ENCODE measurements around the gene COMT.

COMT gene

GRCh38 chr22:19974268-19974861, 32.8 kb downstream of the COMT start:
- no peaks in the 10 kb centered on the region for H3K4me1 ChIP-seq (ENCODE audit: control insufficient read depth, insufficient read depth, low read length)
- H3K27ac ChIP-seq (ENCODE audit: extremely low read depth, low read depth, low read length) = no peak overlapping the region
- CTCF ChIA-PET = interaction anchor here (0.6 to 12.8 kb wide), 11 partner anchors 9 to 109 kb away, joined by 3 to 150 read pairs (median 3); no protein-coding TSS in a partner anchor
- POLR2A ChIA-PET = interaction anchor here (0.8 to 1.5 kb wide), 6 partner anchors 8 to 48 kb away, joined by 3 to 18 read pairs (median 3); no protein-coding TSS in a partner anchor
- H3K9me3 ChIP-seq (ENCODE audit: control insufficient read depth, insufficient read depth, low read depth, low read length) = no peaks in the 10 kb centered on the region
- peaks cover 0 to 73% of the 10 kb centered on the region in 2 experiments; a peak in 1 of 3 replicates for H3K36me3 ChIP-seq (ENCODE audit: control insufficient read depth in 2 of 2, insufficient read depth in 1 of 2, low read length in 2 of 2)
- no peak overlapping the region for H3K4me3 ChIP-seq (ENCODE audit: low read depth, low read length)
- TF ChIP-seq GFI1B (tag by site-specific recombination; IDR thresholded peaks at IDR 0.05) (no peak), YY1 (tag by site-specific recombination; IDR thresholded peaks at IDR 0.05) (0 out of 2 replicates have a peak, but pooled peaks have one; percentile 15), ZNF701 (tag by site-specific recombination; IDR thresholded peaks at IDR 0.05) (no peak), ZNF433 (tag by site-specific recombination; IDR thresholded peaks at IDR 0.05; ENCODE audit: low read depth) (no peak), TSHZ1 (tag by site-specific recombination; IDR thresholded peaks at IDR 0.05; ENCODE audit: borderline replicate concordance) (no peak), KLF8 (tag by site-specific recombination; IDR thresholded peaks at IDR 0.05) (0 out of 2 replicates have a peak, but pooled peaks have one; percentile 43), ZNF157 (tag by site-specific recombination; IDR thresholded peaks at IDR 0.05) (no peak), IKZF3 (tag by site-specific recombination; IDR thresholded peaks at IDR 0.05) (peak; percentile 64), ZNF510 (tag by site-specific recombination; IDR thresholded peaks at IDR 0.05; ENCODE audit: insufficient replicate concordance) (no peak), ZBTB8A (tag by site-specific recombination; IDR thresholded peaks at IDR 0.05) (no peak), CTCF (tag by site-specific recombination; IDR thresholded peaks at IDR 0.05) (no peak), ZNF174 (tag by site-specific recombination; IDR thresholded peaks at IDR 0.05) (no peak), ZNF660 (tag by site-specific recombination; IDR thresholded peaks at IDR 0.05) (no peak), ZNF423 (tag by site-specific recombination; IDR thresholded peaks at IDR 0.05) (no peak), ZNF184 (tag by site-specific recombination; IDR thresholded peaks at IDR 0.05) (no peak), ZNF266 (tag by site-specific recombination; IDR thresholded peaks at IDR 0.05; ENCODE audit: low read depth) (no peak), ZNF48 (tag by site-specific recombination; IDR thresholded peaks at IDR 0.05) (no peak), ZNF24 (tag by site-specific recombination; IDR thresholded peaks at IDR 0.05) (peak; percentile 36; the same call in 1 of the 2 replicates), ZFP41 (tag by site-specific recombination; IDR thresholded peaks at IDR 0.05; ENCODE audit: borderline replicate concordance) (no peak), ZNF19 (tag by site-specific recombination; IDR thresholded peaks at IDR 0.05; ENCODE audit: low read depth) (no peak), BCL11B (tag by site-specific recombination; IDR thresholded peaks at IDR 0.05; ENCODE audit: low read depth) (no peak), ZNF747 (tag by site-specific recombination; IDR thresholded peaks at IDR 0.05) (no peak), GLI4 (tag by site-specific recombination; IDR thresholded peaks at IDR 0.05) (no peak), TRIM28 (IDR thresholded peaks at IDR 0.05; ENCODE audit: borderline replicate concordance, low read length) (no peak), ZNF335 (tag by site-specific recombination; conservative IDR thresholded peaks at IDR 0.05) (no peak), ZBTB26 (tag by site-specific recombination; optimal IDR thresholded peaks at IDR 0.05) (no peak), SP3 (tag by site-specific recombination; IDR thresholded peaks at IDR 0.05) (0 out of 2 replicates have a peak, but pooled peaks have one; percentile 41), ZNF670 (tag by site-specific recombination; IDR thresholded peaks at IDR 0.05; ENCODE audit: low read depth) (no peak), ZNF561 (tag by site-specific recombination; IDR thresholded peaks at IDR 0.05; ENCODE audit: borderline replicate concordance) (no peak), ZNF132 (tag by site-specific recombination; IDR thresholded peaks at IDR 0.05; ENCODE audit: borderline replicate concordance) (no peak), ZNF416 (tag by site-specific recombination; IDR thresholded peaks at IDR 0.05) (no peak), YY2 (tag by site-specific recombination; IDR thresholded peaks at IDR 0.05) (no peak), ZNF274 (IDR thresholded peaks at IDR 0.05; ENCODE audit: low read length) (no peak), ZNF274 (tag by site-specific recombination; IDR thresholded peaks at IDR 0.05; ENCODE audit: borderline replicate concordance) (no peak), MZF1 (tag by site-specific recombination; IDR thresholded peaks at IDR 0.05; ENCODE audit: borderline replicate concordance) (no peak)
